GM21390 (cell line): ENCODE data around the gene PCDH10.

ENCODE experiments used
- ATAC-seq: cut with Tn5 transposase; IDR thresholded peaks from one replicate; pipeline ENCODE4 v1.9.1; 2021; ENCODE audit not compliant: unreplicated experiment

Gene PCDH10

GRCh38 chr4:133150486-133151340 is 1.6 kb downstream of the PCDH10 start:
- no peak for ATAC-seq

DNA sequence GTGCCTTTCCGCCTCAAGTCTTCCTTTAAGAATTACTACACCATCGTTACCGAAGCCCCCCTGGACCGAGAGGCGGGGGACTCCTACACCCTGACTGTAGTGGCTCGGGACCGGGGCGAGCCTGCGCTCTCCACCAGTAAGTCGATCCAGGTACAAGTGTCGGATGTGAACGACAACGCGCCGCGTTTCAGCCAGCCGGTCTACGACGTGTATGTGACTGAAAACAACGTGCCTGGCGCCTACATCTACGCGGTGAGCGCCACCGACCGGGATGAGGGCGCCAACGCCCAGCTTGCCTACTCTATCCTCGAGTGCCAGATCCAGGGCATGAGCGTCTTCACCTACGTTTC is 2.2 kb downstream of the PCDH10 start:
- no peak for ATAC-seq

DNA sequence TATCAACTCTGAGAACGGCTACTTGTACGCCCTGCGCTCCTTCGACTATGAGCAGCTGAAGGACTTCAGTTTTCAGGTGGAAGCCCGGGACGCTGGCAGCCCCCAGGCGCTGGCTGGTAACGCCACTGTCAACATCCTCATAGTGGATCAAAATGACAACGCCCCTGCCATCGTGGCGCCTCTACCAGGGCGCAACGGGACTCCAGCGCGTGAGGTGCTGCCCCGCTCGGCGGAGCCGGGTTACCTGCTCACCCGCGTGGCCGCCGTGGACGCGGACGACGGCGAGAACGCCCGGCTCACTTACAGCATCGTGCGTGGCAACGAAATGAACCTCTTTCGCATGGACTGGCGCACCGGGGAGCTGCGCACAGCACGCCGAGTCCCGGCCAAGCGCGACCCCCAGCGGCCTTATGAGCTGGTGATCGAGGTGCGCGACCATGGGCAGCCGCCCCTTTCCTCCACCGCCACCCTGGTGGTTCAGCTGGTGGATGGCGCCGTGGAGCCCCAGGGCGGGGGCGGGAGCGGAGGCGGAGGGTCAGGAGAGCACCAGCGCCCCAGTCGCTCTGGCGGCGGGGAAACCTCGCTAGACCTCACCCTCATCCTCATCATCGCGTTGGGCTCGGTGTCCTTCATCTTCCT is 2.7 kb downstream of the PCDH10 start:
- ATAC-seq, result no peak

- no peak for ATAC-seq
Observed at GRCh38 chr4:133152330-133152821, 3.3 kb downstream of the PCDH10 start.

- no peak for ATAC-seq
Observed at GRCh38 chr4:133152831-133153481, 3.9 kb downstream of the PCDH10 start.

- no peak for ATAC-seq
Observed at GRCh38 chr4:133154725-133155124, 5.6 kb downstream of the PCDH10 start.

GRCh38 chr4:133156096-133156495 is 7.0 kb downstream of the PCDH10 start:
- ATAC-seq, result no peak

DNA sequence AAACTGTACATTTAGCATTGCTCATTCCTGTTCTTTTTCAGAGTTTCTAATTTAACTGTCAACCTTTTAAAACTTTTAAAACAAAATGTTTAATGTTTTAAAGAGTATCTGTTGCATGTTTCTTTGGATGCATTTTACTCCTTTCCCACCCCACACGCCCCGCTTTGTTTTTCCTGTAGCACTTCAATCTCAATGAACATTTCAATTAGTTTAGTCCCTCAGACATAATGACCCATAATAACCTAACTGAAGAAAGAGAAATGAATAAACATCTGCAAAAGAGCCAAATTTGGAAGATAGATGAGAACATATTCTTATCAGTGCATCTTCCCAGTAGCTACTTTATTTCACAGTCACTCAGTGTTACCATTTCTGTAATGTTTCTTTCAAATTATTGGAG is 7.5 kb downstream of the PCDH10 start:
- no peak for ATAC-seq

DNA sequence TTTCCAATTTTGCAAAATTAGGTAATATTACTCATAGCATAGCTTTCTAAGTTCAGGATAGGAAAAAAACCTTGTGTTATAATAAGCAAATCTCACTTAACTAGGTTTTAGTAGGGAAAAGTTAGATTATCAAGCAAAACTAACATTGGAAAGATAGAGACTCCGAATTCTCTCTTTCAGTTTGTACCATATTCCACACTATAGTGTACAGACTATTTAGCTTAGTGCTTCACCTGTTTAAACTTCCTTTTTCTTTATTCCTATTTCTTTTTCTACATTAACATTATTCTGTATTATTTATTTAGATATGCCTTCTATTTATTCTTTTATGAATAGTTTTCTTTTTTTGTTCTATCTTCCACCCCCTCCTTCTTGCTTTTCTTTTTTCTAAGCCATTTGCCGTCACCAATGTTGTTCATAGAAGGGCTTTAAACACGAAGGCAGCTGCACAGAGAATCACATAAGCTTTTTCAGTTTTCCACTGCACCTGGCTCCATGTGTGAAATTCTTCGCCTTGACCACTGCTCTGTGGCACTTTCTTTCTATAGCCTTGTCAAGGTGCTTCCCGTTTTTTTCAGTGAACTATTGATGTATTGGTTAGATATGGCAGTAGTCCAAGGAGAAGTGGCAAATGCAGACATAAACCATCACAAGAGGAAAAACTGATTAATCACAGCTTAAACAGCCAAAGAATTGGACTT is 8.5 kb downstream of the PCDH10 start:
- no peak for ATAC-seq

DNA sequence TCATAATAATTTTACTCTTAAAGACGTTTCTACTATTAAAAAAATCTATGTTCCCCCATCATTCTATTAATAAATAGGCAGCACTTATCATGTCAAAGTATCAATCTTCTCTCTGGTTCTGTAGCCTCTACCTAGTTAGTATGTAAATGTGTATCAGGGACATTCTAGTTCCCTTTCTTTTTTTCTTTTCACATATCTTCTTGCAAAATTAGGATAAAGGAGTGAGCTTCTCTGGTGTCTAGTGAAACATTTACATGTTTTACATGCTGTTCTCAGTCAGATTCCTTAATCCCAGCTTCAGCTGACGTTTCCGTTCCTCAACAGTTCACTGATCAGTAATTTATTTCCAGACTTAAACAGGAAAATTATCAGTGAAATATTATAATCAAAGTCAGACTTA is 11.8 kb downstream of the PCDH10 start:
- no peak for ATAC-seq

GRCh38 chr4:133161570-133162295 is 12.6 kb downstream of the PCDH10 start:
- no peak for ATAC-seq

DNA sequence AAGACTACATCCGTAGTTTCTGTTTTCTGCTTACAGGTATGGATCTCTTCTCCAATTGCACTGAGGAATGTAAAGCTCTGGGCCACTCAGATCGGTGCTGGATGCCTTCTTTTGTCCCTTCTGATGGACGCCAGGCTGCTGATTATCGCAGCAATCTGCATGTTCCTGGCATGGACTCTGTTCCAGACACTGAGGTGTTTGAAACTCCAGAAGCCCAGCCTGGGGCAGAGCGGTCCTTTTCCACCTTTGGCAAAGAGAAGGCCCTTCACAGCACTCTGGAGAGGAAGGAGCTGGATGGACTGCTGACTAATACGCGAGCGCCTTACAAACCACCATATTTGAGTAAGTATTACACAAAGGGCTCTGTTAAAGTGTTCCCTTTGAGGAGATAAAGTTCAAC is 13.8 kb downstream of the PCDH10 start:
- no peak for ATAC-seq

GRCh38 chr4:133178956-133179355 is 29.9 kb downstream of the PCDH10 start:
- ATAC-seq, result no peak

DNA sequence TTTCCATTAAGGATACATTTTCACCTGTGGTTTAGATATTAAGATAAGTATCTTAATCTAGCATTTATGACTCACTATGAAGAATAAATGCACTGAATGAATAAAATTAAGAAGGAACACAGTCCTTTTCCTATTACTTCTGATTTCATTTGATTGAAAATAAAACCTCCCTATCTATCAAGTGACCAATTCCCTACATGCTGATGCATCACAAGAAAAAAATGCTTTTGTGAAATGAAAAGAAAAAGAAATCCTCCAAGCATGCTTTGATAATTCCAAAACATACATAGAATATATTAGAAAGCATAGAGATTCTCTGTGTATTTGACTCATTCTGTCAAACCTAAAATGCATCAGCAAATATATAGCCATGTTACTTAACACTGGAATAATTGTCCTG is 37.1 kb downstream of the PCDH10 start:
- no peak for ATAC-seq

DNA sequence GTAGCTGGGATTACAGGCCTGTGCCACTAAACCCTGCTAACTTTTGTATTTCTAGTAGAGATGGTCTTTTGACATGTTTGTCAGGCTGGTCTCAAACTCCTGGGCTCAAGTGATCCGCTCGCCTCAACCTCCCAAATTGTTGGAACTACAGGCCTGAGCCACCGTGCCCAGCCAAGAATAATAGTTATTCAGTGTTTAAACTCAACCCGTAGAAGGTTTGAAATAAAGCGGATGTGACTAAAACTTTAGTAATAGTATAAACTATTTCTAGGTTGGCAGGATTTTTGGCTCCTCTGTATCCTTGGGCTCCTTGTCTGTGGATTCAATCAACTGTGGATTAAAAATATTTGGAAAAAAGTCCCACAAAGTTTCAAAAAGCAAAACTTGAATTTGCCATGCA is 37.8 kb downstream of the PCDH10 start:
- ATAC-seq, result no peak

DNA sequence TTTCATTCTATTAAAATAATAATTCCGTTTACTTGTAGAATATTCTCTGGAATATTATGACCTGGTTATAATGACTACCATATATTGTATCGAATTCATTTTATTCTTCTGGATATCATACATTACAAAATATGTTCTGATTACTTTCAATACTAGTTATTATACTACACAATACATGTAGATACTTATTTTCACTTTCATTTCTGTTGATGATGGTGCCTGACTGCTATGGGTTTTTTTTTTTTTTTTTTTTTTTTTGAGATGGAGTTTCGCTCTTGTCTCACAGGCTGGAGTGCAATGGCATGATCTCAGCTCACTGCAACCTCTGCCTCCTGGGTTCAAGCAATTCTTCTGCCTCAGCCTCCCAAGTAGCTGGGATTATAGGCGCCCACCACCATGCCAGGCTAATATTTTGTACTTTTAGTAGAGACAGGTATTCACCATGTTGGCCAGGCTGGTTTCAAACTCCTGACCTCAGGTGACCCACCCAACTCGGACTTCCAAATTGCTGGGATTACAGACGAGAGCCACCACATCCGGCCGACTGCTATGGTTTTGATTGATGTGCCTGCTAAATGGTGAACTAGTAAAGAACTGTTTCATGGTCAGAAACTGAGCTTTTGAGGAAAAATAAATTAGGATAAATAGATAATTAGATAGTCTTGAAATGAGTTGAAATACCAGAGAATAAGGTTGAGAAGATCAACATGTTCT is 39.5 kb downstream of the PCDH10 start:
- no peak for ATAC-seq

GRCh38 chr4:133189147-133189517 is 40.0 kb downstream of the PCDH10 start:
- no peak for ATAC-seq

DNA sequence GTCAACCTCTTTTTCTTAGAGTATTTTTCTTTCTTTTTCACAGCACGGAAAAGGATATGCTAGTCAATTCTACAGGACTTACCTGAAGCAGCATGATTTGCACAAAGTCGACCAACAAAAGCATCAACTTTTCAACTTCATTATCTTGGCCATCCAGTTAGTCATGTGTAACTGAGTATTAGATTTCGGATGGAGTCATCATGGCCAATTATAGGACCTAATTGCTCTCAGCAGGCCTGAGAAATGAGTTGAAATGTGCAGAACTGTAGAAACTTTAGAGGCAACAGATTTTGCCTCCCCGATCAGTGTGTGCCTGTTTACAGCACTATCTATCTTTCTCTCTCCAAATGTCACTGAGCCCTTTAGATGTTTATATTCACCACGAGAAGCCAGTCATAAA is 41.0 kb downstream of the PCDH10 start:
- no peak for ATAC-seq

GRCh38 chr4:133208694-133209285 is 59.7 kb downstream of the PCDH10 start:
- ATAC-seq, result no peak

GRCh38 chr4:133233922-133234321 is 84.8 kb downstream of the PCDH10 start:
- ATAC-seq, result no peak
